GM19239 (cell line): Measurements from ENCODE around the gene TICRR.

Source experiments
- DNase-seq: peaks from one replicate; pipeline ENCODE4 v3.0.0; 2011; ENCODE audit warnings: low spot score; ENCODE audit not compliant: insufficient read length
- FAIRE-seq: peaks from 2 replicates; lab custom pipeline; 2011; peaks lifted over from hg19 to GRCh38; lab: Jason Lieb, UNC

TICRR gene

GRCh38 chr15:89649013-89649625 is 73.8 kb downstream of the TICRR start:
- FAIRE-seq, result no peak
- DNase-seq, result no peak

- no peak for FAIRE-seq
- no peak for DNase-seq
Measured at GRCh38 chr15:89649716-89650115, 74.4 kb downstream of the TICRR start.

GRCh38 chr15:89652131-89652530 is 76.9 kb downstream of the TICRR start:
- DNase-seq (no peak), FAIRE-seq (no peak)

GRCh38 chr15:89652666-89653065 is 77.4 kb downstream of the TICRR start:
- DNase-seq, result no peak
- FAIRE-seq, result no peak

- no peak for DNase-seq
- FAIRE-seq, result no peak
Measured at GRCh38 chr15:89653578-89653977, 78.3 kb downstream of the TICRR start.

- DNase-seq (no peak), FAIRE-seq (no peak)
Measured at GRCh38 chr15:89654301-89654761, 79.1 kb downstream of the TICRR start.

GRCh38 chr15:89654847-89655805 is 79.9 kb downstream of the TICRR start, which contains the start of gene KIF7:
Gene KIF7 (minus strand): TSS chr15:89655467. CDS start chr15:89652930, 2,537 bp downstream.
- DNase-seq, result no peak
- no peak for FAIRE-seq

- DNase-seq (no peak), FAIRE-seq (no peak)
Measured at GRCh38 chr15:89656116-89656815, 81.0 kb downstream of the TICRR start.

GRCh38 chr15:89657686-89658200 is 82.5 kb downstream of the TICRR start:
- DNase-seq, result no peak
- no peak for FAIRE-seq

GRCh38 chr15:89659295-89659694 is 84.0 kb downstream of the TICRR start:
- no peak for FAIRE-seq
- no peak for DNase-seq

- FAIRE-seq (no peak), DNase-seq (no peak)
Measured at GRCh38 chr15:89660556-89660955, 85.3 kb downstream of the TICRR start.

- no peak for FAIRE-seq
Measured at GRCh38 chr15:89662893-89663626, 87.8 kb downstream of the TICRR start.

GRCh38 chr15:89664441-89665350 is 89.4 kb downstream of the TICRR start:
- no peak for FAIRE-seq
- DNase-seq, result no peak

More at GRCh38 chr15:89662893-89663626, 87.8 kb downstream of the TICRR start:
- DNase-seq, result no peak

- DNase-seq (no peak), FAIRE-seq (no peak)
Measured at GRCh38 chr15:89665449-89666181, 90.3 kb downstream of the TICRR start.

- FAIRE-seq, result no peak
- DNase-seq, result no peak
Measured at GRCh38 chr15:89666184-89666857, 91.1 kb downstream of the TICRR start.

- FAIRE-seq (no peak), DNase-seq (no peak)
Measured at GRCh38 chr15:89666858-89667705, 91.8 kb downstream of the TICRR start.

GRCh38 chr15:89667706-89667960 is 92.4 kb downstream of the TICRR start:
- no peak for FAIRE-seq
- no peak for DNase-seq
